ENCODE results near the gene SUPT6H.

DNA sequence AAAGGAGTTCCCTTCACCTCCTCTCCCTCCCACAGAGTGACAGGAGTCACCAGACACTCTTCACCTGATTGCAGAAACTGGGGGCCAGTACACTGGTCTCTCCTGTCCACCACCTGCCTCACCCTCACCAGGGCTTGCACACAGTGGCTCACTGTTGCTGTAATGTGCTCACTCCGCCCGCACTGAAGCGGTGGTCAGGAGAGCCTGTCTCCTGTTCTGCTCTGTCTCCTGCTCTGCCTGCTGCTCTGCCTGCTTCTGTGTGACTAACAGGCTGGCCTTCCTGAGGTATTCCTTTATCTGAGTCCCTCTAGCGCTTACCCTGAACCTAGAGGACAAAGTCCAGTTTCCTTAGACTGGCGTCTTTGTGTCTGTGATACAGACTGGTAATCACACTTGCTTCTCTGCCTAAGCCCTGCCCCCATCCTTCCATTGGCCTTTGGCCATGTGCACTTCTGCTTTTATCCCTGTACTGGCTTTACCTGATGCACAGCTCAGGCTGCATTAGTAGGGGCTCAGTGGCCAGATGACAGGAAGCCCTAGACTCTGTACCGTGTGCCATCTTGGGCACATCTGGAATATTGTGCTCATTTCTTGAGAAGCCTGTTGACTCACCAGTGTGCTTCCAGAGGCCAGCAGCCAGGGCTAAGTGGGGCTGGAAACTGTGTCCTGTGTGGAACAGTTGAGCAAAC is 36.4 kb downstream of the SUPT6H start:
- TF ChIP-seq EP300 (IDR thresholded peaks at IDR 0.05; ENCODE audit: low read depth) (peak; percentile 16), POLR2A (IDR thresholded peaks at IDR 0.05) (peak; percentile 92)
- TF ChIP-seq, protein P1, sequence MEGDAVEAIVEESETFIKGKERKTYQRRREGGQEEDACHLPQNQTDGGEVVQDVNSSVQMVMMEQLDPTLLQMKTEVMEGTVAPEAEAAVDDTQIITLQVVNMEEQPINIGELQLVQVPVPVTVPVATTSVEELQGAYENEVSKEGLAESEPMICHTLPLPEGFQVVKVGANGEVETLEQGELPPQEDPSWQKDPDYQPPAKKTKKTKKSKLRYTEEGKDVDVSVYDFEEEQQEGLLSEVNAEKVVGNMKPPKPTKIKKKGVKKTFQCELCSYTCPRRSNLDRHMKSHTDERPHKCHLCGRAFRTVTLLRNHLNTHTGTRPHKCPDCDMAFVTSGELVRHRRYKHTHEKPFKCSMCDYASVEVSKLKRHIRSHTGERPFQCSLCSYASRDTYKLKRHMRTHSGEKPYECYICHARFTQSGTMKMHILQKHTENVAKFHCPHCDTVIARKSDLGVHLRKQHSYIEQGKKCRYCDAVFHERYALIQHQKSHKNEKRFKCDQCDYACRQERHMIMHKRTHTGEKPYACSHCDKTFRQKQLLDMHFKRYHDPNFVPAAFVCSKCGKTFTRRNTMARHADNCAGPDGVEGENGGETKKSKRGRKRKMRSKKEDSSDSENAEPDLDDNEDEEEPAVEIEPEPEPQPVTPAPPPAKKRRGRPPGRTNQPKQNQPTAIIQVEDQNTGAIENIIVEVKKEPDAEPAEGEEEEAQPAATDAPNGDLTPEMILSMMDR (IDR thresholded peaks at IDR 0.05): peak in 1 of 5 experiments; percentile 11

Data from transverse colon (tissue), 3 donors.